Stimulated activated CD8-positive, alpha-beta memory T cell treated with anti-CD3 and anti-CD28 coated beads, Interleukin-12 subunit alpha, Interleukin-12 subunit beta, amount 100 ng/mL, for 24 hours (primary cell): Measurements from ENCODE around the gene ANO2.

Source experiments
- DNase-seq: peaks from one replicate; pipeline ENCODE4 v3.0.0-alpha.2; 2020; ENCODE audit errors: extremely low read depth

The ANO2 gene

GRCh38 chr12:5723711-5724252 lies 221.3 kb downstream of the ANO2 start:
- DNase-seq = no peak

DNA sequence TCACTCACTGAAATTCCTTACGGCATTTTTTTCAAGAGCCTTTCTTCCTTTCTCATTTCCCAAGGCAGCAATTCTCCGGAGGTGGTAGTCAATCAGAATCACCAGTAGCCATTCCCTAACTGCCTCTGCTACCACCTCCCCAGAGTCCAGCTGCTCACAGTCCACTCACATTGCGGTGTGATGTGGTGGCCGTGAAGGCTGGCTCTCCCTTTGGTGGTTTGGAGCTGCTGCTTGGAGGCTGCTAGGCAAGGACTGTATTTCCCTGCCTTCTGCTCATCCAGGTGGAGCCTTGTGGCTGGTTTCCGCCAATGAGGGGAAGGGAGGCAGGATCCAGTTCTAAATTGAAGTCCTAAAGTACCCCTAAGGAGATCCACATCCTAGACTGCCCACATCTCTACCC lies 222.0 kb downstream of the ANO2 start:
- DNase-seq = no peak

GRCh38 chr12:5720381-5721005 lies 224.6 kb downstream of the ANO2 start:
- DNase-seq = no peak

GRCh38 chr12:5718680-5719079 lies 226.4 kb downstream of the ANO2 start:
- no peak for DNase-seq

DNA sequence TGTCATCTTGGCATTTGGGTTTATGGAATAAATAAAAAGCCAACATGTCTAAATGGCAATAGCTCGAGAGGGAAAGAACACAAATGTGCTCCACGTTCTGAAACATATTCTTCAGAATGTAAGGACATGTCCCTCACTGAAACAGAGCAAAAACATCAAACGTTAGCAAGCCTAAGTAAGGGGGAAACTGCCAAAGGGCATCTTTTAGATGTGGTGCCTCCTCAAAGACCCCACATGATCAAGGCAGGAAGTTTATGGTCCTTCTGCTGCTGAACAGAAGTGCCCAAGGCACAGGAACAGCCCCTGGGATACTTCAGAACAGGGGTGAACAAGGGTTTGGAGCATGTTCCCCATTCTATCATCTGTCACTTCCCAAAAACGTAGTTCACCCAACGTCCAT lies 227.0 kb downstream of the ANO2 start:
- DNase-seq = no peak

- no peak for DNase-seq
These were observed 228.1 kb downstream of the ANO2 start for GRCh38 chr12:5716976-5717375.

DNA sequence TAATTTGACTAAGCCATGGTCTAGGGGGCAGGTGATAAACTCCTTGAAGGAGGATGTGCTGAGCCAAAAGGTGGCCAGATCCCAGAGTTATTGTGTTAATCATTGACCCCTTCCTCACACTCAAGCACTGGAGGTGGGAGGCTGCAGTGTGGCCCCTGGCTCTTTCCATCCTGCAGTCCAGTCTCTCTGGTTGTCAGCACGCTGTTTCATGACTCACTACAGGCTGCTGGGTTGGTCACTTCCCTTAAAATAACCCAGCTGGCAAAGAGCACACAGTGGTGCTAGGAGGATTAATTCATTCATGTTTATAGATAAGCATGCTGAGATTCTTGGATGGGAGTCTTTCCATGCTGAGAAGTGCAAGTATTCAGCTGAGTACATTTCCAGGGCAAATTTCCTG lies 228.9 kb downstream of the ANO2 start:
- DNase-seq = no peak

- no peak for DNase-seq
These were observed 230.0 kb downstream of the ANO2 start for GRCh38 chr12:5715021-5715420.

DNA sequence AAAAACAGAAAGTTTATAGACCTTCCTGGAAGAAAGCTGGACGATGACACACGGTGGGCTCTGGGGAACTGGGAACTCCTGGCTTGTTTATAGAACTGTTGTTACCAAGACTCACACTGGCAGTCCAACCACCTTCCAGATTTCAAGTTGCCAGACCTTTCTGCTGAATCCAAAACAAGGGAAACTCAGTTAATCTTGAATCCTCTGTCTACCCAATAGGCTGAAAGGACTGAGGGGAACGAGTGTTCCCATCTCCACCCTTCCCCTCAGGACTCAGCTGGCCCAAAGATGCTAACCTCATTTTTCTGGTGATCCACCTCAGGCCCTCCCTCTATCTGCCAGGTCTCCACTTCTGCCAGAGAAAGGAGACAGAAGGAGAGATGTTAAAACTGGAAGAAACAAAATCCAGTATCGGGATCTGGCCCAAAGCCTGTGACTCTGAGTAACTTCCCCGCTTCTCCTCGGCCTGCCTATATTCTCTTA lies 231.4 kb downstream of the ANO2 start:
- no peak for DNase-seq

DNA sequence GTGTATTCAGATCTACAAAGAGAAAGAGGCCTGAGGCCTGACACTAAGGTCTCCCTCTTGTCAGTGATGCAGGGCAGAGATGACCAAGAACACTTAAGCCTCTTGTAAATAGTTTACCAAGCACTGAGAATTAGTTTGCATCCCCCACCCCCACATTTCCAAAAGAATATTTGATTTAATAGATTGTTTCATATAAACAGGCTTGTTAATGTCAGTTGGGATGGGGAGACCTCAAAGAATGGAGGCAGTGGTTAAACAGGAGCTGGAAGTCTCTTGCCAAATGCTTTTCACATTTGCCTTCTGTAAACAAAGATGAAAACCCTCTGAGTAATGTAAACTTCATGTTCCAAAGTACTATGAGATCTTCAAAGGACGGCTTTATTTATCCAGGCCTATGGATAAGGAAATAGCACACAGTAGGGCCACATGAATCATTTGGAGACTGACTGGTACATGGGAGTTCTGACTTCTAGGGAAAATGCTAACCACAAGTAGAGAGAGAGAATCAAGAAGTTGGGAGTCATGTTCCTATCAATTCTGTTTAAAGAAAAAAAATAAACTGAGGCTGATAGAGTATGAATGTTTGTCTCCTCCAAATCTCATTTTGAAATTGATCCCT lies 234.7 kb downstream of the ANO2 start:
- no peak for DNase-seq

DNA sequence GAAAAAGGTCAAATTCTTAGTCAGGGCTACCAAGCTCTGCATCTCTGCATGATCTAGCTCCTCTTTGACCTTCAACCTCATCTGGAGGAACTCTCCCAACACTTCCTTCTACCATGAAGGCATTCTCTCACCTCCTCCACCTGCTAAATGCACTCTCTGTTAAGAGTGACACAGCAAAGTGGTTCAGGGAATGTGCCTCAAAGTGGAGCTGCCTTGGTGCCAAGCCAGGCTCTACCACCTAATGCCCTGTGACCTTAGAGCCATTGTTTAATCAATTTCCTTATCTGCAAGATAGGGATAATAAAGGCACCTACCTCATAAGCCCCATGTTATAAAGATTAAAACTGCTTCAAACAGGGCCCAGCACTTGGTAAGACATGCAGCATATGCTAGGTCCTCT lies 236.7 kb downstream of the ANO2 start:
- no peak for DNase-seq

- no peak for DNase-seq
These were observed 238.8 kb downstream of the ANO2 start for GRCh38 chr12:5706247-5706646.

DNA sequence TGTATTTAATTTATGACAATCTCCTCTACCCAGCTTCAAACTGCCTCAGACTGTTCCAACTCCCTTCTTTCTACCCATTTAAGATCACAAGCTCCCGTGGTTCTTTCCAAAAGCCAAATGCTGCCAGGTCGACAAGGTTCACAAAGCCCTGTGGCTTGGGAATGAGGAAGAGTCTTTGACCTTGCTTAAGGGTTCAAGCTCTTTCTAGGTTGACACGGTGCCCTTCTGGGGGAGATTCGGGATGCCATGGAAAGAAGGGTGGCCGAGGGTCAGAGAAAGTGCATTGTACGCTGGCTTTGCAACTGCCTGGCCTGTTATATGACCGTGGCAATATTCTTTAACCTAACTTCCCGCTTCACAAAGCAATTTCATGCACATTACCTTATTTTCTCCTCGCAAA lies 239.3 kb downstream of the ANO2 start:
- DNase-seq = no peak

- no peak for DNase-seq
These were observed 250.2 kb downstream of the ANO2 start for GRCh38 chr12:5694759-5695409.

GRCh38 chr12:5692850-5693249 lies 252.2 kb downstream of the ANO2 start:
- DNase-seq = no peak

DNA sequence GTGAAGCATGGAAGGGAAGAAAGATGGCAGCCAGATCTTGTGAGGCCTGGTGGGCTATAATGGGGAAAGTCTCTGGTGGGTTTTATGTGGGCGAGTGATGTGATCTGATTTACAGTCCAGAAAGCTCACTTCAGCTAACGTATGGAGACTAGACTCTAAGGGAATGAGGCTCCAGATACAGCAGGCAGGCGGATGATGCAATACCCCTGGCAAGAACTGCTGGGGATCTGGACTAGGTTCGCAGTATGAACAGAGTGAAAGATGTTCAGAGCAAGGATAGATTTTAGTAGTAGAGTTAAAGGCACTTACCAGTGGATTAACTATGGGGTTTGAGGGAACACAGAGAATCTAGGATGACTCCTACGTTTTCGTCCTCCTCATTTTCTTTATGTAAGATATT lies 253.1 kb downstream of the ANO2 start:
- DNase-seq = no peak

GRCh38 chr12:5690240-5690639 lies 254.8 kb downstream of the ANO2 start:
- no peak for DNase-seq

DNA sequence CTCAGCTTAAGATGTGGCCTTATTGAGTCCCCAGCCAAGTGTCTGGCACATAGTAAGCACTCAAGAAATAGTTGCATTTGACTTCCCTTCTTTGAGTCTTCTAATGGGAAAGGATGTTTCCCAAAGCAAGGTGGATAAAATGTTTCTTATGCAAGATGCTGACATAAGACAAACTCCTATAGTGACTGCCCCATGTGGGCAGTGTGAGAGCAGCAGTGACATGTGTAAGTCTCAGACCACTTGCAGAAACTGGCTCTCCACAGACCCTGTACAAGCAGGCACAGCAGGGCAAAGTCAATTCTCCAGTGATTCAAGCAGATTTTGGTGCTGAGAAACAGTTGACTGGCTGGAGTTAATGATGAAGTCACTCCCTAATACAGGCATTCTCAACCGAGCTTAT lies 255.3 kb downstream of the ANO2 start:
- no peak for DNase-seq

DNA sequence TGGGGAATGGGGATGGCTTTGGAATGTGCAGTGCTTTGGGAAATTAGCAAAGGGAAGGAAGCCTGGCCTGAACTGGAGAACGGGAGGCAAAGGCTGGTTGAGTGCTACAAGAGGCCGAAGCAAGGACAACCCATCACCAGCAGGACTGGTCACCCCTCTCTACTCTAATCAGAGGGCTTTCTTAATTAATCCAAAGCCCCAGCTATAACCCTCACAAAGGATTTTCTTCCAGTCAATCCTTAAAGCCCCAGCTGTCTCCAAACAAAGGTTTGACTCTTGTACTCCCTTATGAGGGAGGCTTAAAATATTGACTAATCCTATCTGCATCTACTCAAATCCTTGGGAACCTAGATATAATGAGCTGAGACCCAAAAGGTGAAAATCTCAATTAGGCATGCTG lies 256.8 kb downstream of the ANO2 start:
- no peak for DNase-seq

GRCh38 chr12:5685935-5686334 lies 259.1 kb downstream of the ANO2 start:
- DNase-seq = no peak

DNA sequence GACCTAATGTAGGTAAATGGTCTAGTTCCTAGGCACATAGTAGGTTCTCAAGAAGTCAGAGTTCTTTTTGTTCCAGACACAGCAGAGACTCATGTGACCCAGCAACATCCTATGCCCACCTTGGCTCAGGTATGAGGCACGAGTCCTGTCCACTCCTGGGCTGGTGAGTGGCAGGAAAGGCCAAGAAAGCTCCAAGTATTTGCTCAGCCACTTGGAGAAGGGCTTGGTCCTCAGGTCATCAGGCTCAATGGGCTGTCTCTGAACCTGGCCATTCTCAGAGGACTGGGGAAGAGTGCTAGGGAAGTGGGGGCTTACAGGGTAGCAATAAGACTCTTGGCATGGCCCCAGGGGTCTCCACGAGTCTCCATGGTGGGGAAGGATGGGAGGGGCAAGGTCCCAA lies 260.1 kb downstream of the ANO2 start:
- no peak for DNase-seq

DNA sequence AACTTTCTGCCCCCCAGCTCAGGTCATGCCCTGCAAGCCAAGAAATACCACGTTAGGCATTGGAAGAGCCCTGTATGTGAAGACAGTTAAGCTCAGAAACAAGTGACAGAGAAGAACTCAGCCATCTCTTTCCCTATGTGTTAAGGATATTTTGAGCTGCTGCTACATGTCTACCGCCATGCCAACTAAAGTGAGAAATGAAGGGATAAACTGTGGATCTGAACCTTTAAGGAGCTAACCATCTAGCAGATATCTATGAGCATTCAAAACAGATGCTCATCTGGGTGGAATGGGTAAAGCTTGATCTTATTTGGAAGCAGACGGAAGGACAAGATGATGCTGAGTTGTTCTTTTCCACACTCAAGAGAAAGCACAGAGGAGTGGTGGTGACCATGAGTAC lies 262.5 kb downstream of the ANO2 start:
- no peak for DNase-seq

DNA sequence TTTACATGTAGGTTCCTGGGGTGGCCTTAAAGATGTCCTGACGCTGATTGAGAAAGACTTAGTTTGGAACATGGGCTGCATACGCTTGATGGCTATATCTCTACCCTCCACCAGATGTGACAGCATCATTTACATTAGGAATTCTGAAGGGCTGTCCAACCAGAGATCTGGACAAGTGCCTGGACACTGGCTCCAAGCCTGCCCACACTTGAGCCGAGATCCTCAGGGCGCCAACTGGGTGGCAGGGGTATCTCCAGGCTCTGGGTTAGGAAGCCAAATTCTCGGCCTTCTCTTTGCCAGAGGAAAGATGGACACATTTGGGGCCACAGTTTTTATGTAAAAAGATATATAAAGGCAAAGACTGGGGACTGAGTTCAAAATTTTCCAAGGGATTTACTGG lies 266.9 kb downstream of the ANO2 start:
- no peak for DNase-seq
